Measurements from ENCODE around the gene CBFA2T3.

Gene CBFA2T3

DNA sequence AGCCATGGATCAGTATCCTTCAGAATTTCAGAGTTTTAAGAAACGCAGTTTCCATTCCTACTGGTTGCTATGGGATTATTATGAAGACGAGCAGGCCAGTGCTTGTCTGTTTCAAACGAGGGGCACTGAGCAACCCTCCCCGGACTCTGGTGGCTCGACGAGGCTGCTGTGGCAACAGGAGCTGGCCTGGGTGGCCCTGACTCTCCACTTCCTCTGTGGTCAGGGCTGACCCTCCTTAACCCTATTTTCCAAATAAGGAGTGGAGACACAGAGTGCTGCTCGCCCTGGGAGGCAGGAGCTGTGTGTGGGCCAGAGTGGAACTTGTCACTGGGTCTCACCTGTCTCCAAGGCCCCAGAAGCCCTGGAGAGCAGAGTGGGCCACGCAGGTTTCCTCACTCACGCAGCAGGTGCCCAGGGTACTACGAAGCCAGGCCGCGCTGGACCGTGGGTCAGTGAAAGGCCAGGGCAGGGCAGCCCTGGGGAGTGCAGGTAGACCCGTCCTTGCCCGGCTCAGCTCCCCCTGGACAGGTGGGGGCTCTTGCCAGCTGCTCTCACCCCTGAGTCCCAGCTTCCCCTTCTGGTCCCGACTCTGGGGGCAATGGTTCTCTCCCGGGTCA is 123.6 kb downstream of the CBFA2T3 start (continued):
- TF ChIP-seq, protein P1, sequence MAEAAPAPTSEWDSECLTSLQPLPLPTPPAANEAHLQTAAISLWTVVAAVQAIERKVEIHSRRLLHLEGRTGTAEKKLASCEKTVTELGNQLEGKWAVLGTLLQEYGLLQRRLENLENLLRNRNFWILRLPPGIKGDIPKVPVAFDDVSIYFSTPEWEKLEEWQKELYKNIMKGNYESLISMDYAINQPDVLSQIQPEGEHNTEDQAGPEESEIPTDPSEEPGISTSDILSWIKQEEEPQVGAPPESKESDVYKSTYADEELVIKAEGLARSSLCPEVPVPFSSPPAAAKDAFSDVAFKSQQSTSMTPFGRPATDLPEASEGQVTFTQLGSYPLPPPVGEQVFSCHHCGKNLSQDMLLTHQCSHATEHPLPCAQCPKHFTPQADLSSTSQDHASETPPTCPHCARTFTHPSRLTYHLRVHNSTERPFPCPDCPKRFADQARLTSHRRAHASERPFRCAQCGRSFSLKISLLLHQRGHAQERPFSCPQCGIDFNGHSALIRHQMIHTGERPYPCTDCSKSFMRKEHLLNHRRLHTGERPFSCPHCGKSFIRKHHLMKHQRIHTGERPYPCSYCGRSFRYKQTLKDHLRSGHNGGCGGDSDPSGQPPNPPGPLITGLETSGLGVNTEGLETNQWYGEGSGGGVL (tag by site-specific recombination; IDR thresholded peaks at IDR 0.05) = no peak
- TF ChIP-seq ZBTB8A (tag by site-specific recombination; IDR thresholded peaks at IDR 0.05) (no peak), ZSCAN23 (tag by site-specific recombination; IDR thresholded peaks at IDR 0.05) (no peak), ZNF140 (tag by site-specific recombination; IDR thresholded peaks at IDR 0.05) (no peak), ZBTB48 (tag by site-specific recombination; IDR thresholded peaks at IDR 0.05) (no peak), ZNF404 (tag by site-specific recombination; IDR thresholded peaks at IDR 0.05) (no peak)
- TF ChIP-seq, protein P2, sequence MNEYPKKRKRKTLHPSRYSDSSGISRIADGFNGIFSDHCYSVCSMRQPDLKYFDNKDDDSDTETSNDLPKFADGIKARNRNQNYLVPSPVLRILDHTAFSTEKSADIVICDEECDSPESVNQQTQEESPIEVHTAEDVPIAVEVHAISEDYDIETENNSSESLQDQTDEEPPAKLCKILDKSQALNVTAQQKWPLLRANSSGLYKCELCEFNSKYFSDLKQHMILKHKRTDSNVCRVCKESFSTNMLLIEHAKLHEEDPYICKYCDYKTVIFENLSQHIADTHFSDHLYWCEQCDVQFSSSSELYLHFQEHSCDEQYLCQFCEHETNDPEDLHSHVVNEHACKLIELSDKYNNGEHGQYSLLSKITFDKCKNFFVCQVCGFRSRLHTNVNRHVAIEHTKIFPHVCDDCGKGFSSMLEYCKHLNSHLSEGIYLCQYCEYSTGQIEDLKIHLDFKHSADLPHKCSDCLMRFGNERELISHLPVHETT (tag by site-specific recombination; IDR thresholded peaks at IDR 0.05) = no peak
- TF ChIP-seq, protein P3, sequence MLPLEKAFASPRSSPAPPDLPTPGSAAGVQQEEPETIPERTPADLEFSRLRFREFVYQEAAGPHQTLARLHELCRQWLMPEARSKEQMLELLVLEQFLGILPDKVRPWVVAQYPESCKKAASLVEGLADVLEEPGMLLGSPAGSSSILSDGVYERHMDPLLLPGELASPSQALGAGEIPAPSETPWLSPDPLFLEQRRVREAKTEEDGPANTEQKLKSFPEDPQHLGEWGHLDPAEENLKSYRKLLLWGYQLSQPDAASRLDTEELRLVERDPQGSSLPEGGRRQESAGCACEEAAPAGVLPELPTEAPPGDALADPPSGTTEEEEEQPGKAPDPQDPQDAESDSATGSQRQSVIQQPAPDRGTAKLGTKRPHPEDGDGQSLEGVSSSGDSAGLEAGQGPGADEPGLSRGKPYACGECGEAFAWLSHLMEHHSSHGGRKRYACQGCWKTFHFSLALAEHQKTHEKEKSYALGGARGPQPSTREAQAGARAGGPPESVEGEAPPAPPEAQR (tag by site-specific recombination; IDR thresholded peaks at IDR 0.05) = no peak

DNA sequence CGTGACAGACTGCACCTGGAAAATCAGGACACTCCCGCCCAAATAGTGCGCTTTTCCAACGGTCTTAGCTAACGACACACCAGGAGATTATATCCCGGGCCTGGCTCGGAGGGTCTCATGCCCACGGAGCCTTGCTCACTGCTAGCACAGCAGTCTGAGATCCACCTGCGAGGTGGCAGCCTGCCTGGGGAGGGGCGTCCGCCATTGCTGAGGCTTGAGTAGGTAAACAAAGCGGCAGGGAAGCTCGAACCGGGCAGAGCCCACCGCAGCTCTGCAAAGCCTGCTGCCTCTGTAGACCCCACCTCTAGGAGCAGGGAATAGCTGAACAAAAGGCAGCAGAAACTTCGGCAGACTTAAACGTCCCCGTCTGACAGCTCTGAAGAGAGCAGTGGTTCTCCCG is 125.4 kb downstream of the CBFA2T3 start:
- Histone ChIP-seq H3K4me1 (ENCODE audit: control insufficient read depth, insufficient read depth, low read length) (no peaks in the 10 kb centered on the region), H3K9me3 (ENCODE audit: control insufficient read depth, insufficient read depth, low read depth, low read length) (no peaks in the 10 kb centered on the region), H3K4me3 (ENCODE audit: low read depth, low read length) (no peak overlapping the region), H3K36me3 (ENCODE audit: control insufficient read depth in 2 of 2, insufficient read depth in 1 of 2, low read length in 2 of 2) (peaks cover 0 to 3% of the 10 kb centered on the region in 2 experiments; a peak in 1 of 3 replicates), H3K27ac (ENCODE audit: extremely low read depth, low read depth, low read length) (no peak overlapping the region)
- POLR2A ChIA-PET = no interaction called here
- TF ChIP-seq ZNF114 (tag by site-specific recombination; IDR thresholded peaks at IDR 0.05) (no peak), ZNF202 (tag by site-specific recombination; IDR thresholded peaks at IDR 0.05; ENCODE audit: borderline replicate concordance) (no peak), MZF1 (tag by site-specific recombination; IDR thresholded peaks at IDR 0.05; ENCODE audit: borderline replicate concordance) (no peak)
- TF ChIP-seq, protein P4, sequence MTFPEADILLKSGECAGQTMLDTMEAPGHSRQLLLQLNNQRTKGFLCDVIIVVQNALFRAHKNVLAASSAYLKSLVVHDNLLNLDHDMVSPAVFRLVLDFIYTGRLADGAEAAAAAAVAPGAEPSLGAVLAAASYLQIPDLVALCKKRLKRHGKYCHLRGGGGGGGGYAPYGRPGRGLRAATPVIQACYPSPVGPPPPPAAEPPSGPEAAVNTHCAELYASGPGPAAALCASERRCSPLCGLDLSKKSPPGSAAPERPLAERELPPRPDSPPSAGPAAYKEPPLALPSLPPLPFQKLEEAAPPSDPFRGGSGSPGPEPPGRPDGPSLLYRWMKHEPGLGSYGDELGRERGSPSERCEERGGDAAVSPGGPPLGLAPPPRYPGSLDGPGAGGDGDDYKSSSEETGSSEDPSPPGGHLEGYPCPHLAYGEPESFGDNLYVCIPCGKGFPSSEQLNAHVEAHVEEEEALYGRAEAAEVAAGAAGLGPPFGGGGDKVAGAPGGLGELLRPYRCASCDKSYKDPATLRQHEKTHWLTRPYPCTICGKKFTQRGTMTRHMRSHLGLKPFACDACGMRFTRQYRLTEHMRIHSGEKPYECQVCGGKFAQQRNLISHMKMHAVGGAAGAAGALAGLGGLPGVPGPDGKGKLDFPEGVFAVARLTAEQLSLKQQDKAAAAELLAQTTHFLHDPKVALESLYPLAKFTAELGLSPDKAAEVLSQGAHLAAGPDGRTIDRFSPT (tag by site-specific recombination; IDR thresholded peaks at IDR 0.05) = no peak
- CTCF ChIA-PET = interaction anchor here (1.0 kb wide), 1 partner anchor 315 kb away, joined by 3 read pairs; no protein-coding TSS in a partner anchor

DNA sequence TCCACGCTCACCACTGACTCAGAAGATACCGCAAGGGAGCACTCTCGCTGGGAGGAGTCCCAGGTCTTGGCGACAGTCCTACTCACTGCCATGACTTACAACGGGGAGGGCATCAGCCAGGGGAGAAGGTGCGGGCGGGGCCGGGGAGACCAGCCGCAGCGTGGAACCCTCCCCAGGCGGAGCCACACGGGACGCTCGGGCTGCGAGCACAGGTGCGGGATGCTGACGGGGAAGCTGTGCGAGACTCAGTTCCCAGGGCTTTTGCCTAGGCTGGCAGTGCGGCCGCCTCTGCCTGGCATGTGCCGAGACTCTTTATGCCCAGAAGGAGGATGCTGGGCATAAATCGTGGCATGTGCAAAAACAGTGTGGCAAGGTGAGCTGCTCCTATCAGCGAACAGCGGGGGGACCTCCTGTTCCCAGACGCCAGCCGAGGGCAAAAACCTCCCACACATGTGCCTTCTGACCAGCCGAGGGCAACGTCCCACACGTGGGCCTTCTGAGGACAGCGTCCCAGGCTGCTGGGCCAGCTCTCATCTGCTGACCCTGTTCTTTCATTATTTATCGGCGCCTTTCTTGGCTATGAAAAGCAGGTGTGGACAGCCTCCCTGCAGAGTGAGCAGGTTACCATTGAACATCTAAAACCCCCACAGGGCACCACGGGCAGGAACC is 126.3 kb downstream of the CBFA2T3 start:
- Histone ChIP-seq H3K27ac (ENCODE audit: extremely low read depth, low read depth, low read length) (no peak overlapping the region), H3K9me3 (ENCODE audit: control insufficient read depth, insufficient read depth, low read depth, low read length) (no peaks in the 10 kb centered on the region), H3K4me1 (ENCODE audit: control insufficient read depth, insufficient read depth, low read length) (no peaks in the 10 kb centered on the region), H3K36me3 (ENCODE audit: control insufficient read depth in 2 of 2, insufficient read depth in 1 of 2, low read length in 2 of 2) (peaks cover 0 to 3% of the 10 kb centered on the region in 2 experiments; a peak in 1 of 3 replicates), H3K4me3 (ENCODE audit: low read depth, low read length) (no peak overlapping the region)
- CTCF ChIA-PET = no interaction called here
- POLR2A ChIA-PET = no interaction called here
- TF ChIP-seq WT1 (tag by site-specific recombination; IDR thresholded peaks at IDR 0.05) (no peak), ZNF416 (tag by site-specific recombination; IDR thresholded peaks at IDR 0.05) (no peak), ZNF768 (tag by site-specific recombination; IDR thresholded peaks at IDR 0.05) (no peak), ZNF184 (tag by site-specific recombination; IDR thresholded peaks at IDR 0.05) (no peak), ZNF664 (tag by site-specific recombination; IDR thresholded peaks at IDR 0.05) (no peak), ZNF585B (tag by site-specific recombination; IDR thresholded peaks at IDR 0.05) (no peak), ZNF792 (tag by site-specific recombination; IDR thresholded peaks at IDR 0.05) (no peak), ZNF174 (tag by site-specific recombination; IDR thresholded peaks at IDR 0.05) (no peak), ZNF391 (tag by site-specific recombination; IDR thresholded peaks at IDR 0.05; ENCODE audit: borderline replicate concordance, low read depth) (no peak), KLF9 (tag by site-specific recombination; IDR thresholded peaks at IDR 0.05; ENCODE audit: low read depth) (no peak), KLF8 (tag by site-specific recombination; IDR thresholded peaks at IDR 0.05) (no peak)
- TF ChIP-seq, protein P5, sequence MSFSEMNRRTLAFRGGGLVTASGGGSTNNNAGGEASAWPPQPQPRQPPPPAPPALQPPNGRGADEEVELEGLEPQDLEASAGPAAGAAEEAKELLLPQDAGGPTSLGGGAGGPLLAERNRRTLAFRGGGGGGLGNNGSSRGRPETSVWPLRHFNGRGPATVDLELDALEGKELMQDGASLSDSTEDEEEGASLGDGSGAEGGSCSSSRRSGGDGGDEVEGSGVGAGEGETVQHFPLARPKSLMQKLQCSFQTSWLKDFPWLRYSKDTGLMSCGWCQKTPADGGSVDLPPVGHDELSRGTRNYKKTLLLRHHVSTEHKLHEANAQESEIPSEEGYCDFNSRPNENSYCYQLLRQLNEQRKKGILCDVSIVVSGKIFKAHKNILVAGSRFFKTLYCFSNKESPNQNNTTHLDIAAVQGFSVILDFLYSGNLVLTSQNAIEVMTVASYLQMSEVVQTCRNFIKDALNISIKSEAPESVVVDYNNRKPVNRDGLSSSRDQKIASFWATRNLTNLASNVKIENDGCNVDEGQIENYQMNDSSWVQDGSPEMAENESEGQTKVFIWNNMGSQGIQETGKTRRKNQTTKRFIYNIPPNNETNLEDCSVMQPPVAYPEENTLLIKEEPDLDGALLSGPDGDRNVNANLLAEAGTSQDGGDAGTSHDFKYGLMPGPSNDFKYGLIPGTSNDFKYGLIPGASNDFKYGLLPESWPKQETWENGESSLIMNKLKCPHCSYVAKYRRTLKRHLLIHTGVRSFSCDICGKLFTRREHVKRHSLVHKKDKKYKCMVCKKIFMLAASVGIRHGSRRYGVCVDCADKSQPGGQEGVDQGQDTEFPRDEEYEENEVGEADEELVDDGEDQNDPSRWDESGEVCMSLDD (tag by site-specific recombination; IDR thresholded peaks at IDR 0.05) = no peak

Data from HEK293 (cell line).